LHCN-M2 (cell line): Measurements from ENCODE around the gene DPPA2. TPM values are rescaled to one million over a fixed set of nuclear protein-coding genes. Genes with fewer than 3 reads are reported as not detected.
A peak's percentile ranks its signal among the peaks of the same experiment; 100 is the strongest.

ENCODE experiments used
- DNase-seq: peaks from one replicate; pipeline ENCODE4 v3.0.0-alpha.2; 2012; ENCODE audit warnings: low read depth
- total RNA-seq: library from RNA; depleted of rRNA; stranded (reverse); fragments of >200 nt; gene quantifications from 2 replicates; pipeline ENCODE4 v1.2.3, GENCODE V29; 2014; rRNA removed

Gene DPPA2
- total RNA-seq, 1 experiment from 2014 or later: not detected

- no peak for DNase-seq
Measured at GRCh38 chr3:109325657-109326056, 9.3 kb upstream of the DPPA2 start.

- DNase-seq: no peak
Measured at GRCh38 chr3:109325109-109325508, 8.8 kb upstream of the DPPA2 start.

- no peak for DNase-seq
Measured at GRCh38 chr3:109313061-109313460, 3.3 kb downstream of the DPPA2 start.

GRCh38 chr3:109297496-109297895 lies 18.8 kb downstream of the DPPA2 start:
- DNase-seq: no peak

- DNase-seq: no peak
Measured at GRCh38 chr3:109284071-109284470, 32.2 kb downstream of the DPPA2 start.

- no peak for DNase-seq
Measured at GRCh38 chr3:109278546-109278945, 37.8 kb downstream of the DPPA2 start.

GRCh38 chr3:109278141-109278540 lies 38.2 kb downstream of the DPPA2 start:
- DNase-seq: no peak

GRCh38 chr3:109275702-109276293 lies 40.5 kb downstream of the DPPA2 start:
- DNase-seq: peak; percentile 9

GRCh38 chr3:109270779-109271178 lies 45.5 kb downstream of the DPPA2 start:
- DNase-seq: no peak

- DNase-seq: no peak
Measured at GRCh38 chr3:109269577-109270275, 46.6 kb downstream of the DPPA2 start.

- DNase-seq: no peak
Measured at GRCh38 chr3:109268181-109268580, 48.1 kb downstream of the DPPA2 start.

- DNase-seq: no peak
Measured at GRCh38 chr3:109265295-109265694, 51.0 kb downstream of the DPPA2 start.

GRCh38 chr3:109257269-109257668 lies 59.0 kb downstream of the DPPA2 start:
- DNase-seq: peak; percentile 22

- DNase-seq: no peak
Measured at GRCh38 chr3:109254770-109255169, 61.5 kb downstream of the DPPA2 start.

- no peak for DNase-seq
Measured at GRCh38 chr3:109252641-109253040, 63.7 kb downstream of the DPPA2 start.

Other genes with a start within 250 kb of the DPPA2 start
- gene MORC1, start 198.4 kb downstream of the DPPA2 start, total RNA-seq: not detected in 2 replicates
- not detected in 2 replicates for gene C3orf85, start 179.8 kb downstream of the DPPA2 start, total RNA-seq
- 0.06 and 0.13 TPM in 2 replicates for gene DPPA4, start 21.0 kb upstream of the DPPA2 start, total RNA-seq